Cardiac fibroblast (primary cell): ENCODE results near the gene LINC01488.

Source experiments
- DNase-seq, 2 donors: peaks; one replicate each; pipeline versions ENCODE4 v3.0.0 to v3.0.0-alpha.2; 2010; ENCODE audit warnings: low read depth in 2 of 2
- H3K4me3 ChIP-seq, 2 donors: replicated peaks in 1 of 2; 1 replicate in 1 of 2; 2 replicates in 1 of 2; pipeline ENCODE4 v1.5.1; 2011; ENCODE audit warnings: low read depth in 2 of 2, low read length in 2 of 2, mild to moderate bottlenecking in 2 of 2, moderate library complexity in 1 of 2
- CTCF ChIP-seq: IDR thresholded peaks from one replicate; pipeline ENCODE4 v1.5.1; 2011; ENCODE audit warnings: low read depth, mild to moderate bottlenecking, low read length, inconsistent platforms

LINC01488 gene

GRCh38 chr11:69465236-69466000 is 16.0 kb upstream of the LINC01488 start:
- no peak overlapping the region for H3K4me3 ChIP-seq
- DNase-seq = no peak
- TF ChIP-seq CTCF = no peak

- no peak for DNase-seq
- no peak for TF ChIP-seq CTCF
- no peak overlapping the region for H3K4me3 ChIP-seq
Observed at GRCh38 chr11:69466039-69466438, 15.4 kb upstream of the LINC01488 start.

GRCh38 chr11:69467196-69467595 is 14.3 kb upstream of the LINC01488 start:
- no peak for TF ChIP-seq CTCF
- H3K4me3 ChIP-seq = no peak overlapping the region
- DNase-seq = no peak

- H3K4me3 ChIP-seq = no peak overlapping the region
- TF ChIP-seq CTCF = no peak
- no peak for DNase-seq
Observed at GRCh38 chr11:69467646-69468045, 13.8 kb upstream of the LINC01488 start.

GRCh38 chr11:69468221-69468620 is 13.2 kb upstream of the LINC01488 start:
- no peak for DNase-seq
- no peak overlapping the region for H3K4me3 ChIP-seq
- TF ChIP-seq CTCF = no peak

GRCh38 chr11:69468911-69469885 is 12.3 kb upstream of the LINC01488 start:
- no peak for DNase-seq
- H3K4me3 ChIP-seq = no peak overlapping the region
- no peak for TF ChIP-seq CTCF
